Endothelial cell (in vitro differentiated cells): ENCODE results near the gene DGLUCY. TPM values are rescaled to one million over a fixed set of nuclear protein-coding genes. Genes with fewer than 3 reads are reported as not detected.
A peak's percentile ranks its signal among the peaks of the same experiment; 100 is the strongest.
"Not testable (repeated sequence)": the region's sequence is repeated elsewhere in the genome, so short reads cannot be mapped to it uniquely, and the experiment has no call there.

Experiments used
- DNase-seq: peaks from one replicate; pipeline ENCODE4 v3.0.0; 2021; ENCODE audit warnings: low spot score
- H3K27ac Mint-ChIP-seq: one replicate; pipeline ENCODE4 v1.8.0; 2021; ENCODE audit warnings: mixed read lengths, inconsistent platforms; ENCODE audit not compliant: unreplicated experiment
- H3K27me3 Mint-ChIP-seq: one replicate; pipeline ENCODE4 v1.8.0; 2021; ENCODE audit warnings: mild to moderate bottlenecking, moderate library complexity, mixed read lengths, inconsistent platforms; ENCODE audit not compliant: unreplicated experiment
- H3K36me3 Mint-ChIP-seq: one replicate; pipeline ENCODE4 v1.8.0; 2021; ENCODE audit warnings: mild to moderate bottlenecking, low read depth, mixed read lengths, inconsistent platforms; ENCODE audit not compliant: unreplicated experiment
- H3K4me1 Mint-ChIP-seq: one replicate; pipeline ENCODE4 v1.8.0; 2021; ENCODE audit warnings: mild to moderate bottlenecking, mixed read lengths, inconsistent platforms; ENCODE audit not compliant: unreplicated experiment
- H3K4me3 Mint-ChIP-seq: one replicate; pipeline ENCODE4 v1.8.0; 2021; ENCODE audit warnings: mild to moderate bottlenecking, mixed read lengths, inconsistent platforms; ENCODE audit not compliant: unreplicated experiment
- H3K9me3 Mint-ChIP-seq: one replicate; pipeline ENCODE4 v1.8.0; 2021; ENCODE audit warnings: mixed read lengths, inconsistent platforms; ENCODE audit not compliant: unreplicated experiment
- CTCF ChIP-seq: fragments of 200-600 bp; sonication (generic); IDR thresholded peaks from one replicate; pipeline ENCODE4 v1.5.0; 2021; ENCODE audit warnings: antibody characterized with exemption; ENCODE audit not compliant: unreplicated experiment
- total RNA-seq: library from RNA; stranded (reverse); fragmentation: NEBNext Ultra II Directional; extraction: Animal tissue kit (Norgen Biotek cat#: 25700); gene quantifications from one replicate; pipeline ENCODE4 v1.2.1, GENCODE V29; 2021; ENCODE audit not compliant: unreplicated experiment

The DGLUCY gene
- total RNA-seq, 1 donor from 2014 or later, result 65.1 TPM

DNA sequence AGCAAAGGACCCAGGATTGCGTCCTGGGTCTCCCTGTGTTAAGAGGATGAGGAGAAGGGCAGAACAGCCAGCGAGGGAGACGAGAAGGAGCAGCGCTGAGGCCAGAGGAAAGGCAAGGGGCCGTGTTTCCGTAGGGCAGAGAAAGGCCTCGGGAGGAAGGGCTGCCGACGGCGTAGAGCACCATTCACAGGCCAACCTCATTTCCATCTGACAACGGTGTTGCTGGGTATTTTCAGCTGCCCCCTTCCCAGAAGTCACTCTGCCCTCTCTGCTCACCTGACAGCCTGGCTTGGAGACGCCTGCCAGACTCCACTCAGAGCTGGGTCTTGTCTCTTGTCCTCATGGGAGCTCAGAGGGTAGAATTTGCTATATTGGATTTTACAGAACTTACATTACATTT lies 79.2 kb downstream of the DGLUCY start:
- no peak for DNase-seq
- Mint-ChIP-seq H3K9me3 (no peaks in the 10 kb centered on the region), H3K27ac (peak overlapping the region; percentile 28), H3K4me3 (peak overlapping the region; percentile 38), H3K27me3 (peaks cover 8% of the 10 kb centered on the region), H3K36me3 (peaks cover 56% of the 10 kb centered on the region), H3K4me1 (peaks cover 6% of the 10 kb centered on the region)
- TF ChIP-seq CTCF, result no peak

DNA sequence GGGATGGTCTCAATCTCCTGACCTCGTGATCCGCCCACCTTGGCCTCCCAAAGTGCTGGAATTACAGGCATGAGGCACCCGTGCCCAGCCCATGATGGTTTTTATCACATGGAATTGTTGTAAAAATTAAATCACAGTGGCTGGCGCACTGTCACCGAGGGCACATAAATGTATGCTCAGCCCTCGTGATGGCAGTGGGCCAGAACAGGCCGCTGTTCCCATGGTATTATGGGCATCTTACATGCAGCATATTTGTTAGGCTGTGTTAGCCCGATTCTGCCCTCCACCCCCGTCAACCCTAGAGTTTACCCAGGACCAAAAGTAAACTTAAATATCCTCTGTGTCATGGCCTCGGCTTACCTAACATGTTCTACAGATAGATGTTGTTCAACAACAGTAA lies 82.0 kb downstream of the DGLUCY start:
- peaks cover 11% of the 10 kb centered on the region for H3K27me3 Mint-ChIP-seq
- no peak overlapping the region for H3K4me3 Mint-ChIP-seq
- peaks cover 46% of the 10 kb centered on the region for H3K36me3 Mint-ChIP-seq
- H3K27ac Mint-ChIP-seq, result no peak overlapping the region
- no peak for TF ChIP-seq CTCF
- no peak for DNase-seq
- no peaks in the 10 kb centered on the region for H3K9me3 Mint-ChIP-seq
- peaks cover 13% of the 10 kb centered on the region for H3K4me1 Mint-ChIP-seq

DNA sequence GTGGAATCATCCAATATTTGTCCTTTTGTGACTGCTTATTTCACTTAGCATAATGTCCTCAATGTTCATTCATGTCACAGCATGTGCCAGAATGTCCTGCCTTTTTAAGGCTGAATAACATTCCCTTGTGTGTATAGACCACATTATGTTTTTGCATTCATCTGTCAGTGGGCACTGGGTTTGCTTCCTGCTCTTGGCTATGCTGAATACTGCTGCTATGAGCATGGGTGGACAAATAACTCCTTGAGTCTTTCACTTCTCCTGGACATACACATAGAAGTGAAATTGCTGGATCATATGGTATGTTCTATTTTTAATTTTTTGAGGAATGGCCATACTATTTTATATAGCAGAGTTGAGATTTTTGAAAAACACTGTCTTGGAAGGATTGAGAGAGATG lies 83.8 kb downstream of the DGLUCY start:
- H3K27me3 Mint-ChIP-seq, result peaks cover 10% of the 10 kb centered on the region
- peaks cover 35% of the 10 kb centered on the region for H3K36me3 Mint-ChIP-seq
- no peak overlapping the region for H3K27ac Mint-ChIP-seq
- TF ChIP-seq CTCF, result no peak
- H3K9me3 Mint-ChIP-seq, result no peaks in the 10 kb centered on the region
- H3K4me1 Mint-ChIP-seq, result peaks cover 22% of the 10 kb centered on the region
- DNase-seq, result no peak
- no peak overlapping the region for H3K4me3 Mint-ChIP-seq

DNA sequence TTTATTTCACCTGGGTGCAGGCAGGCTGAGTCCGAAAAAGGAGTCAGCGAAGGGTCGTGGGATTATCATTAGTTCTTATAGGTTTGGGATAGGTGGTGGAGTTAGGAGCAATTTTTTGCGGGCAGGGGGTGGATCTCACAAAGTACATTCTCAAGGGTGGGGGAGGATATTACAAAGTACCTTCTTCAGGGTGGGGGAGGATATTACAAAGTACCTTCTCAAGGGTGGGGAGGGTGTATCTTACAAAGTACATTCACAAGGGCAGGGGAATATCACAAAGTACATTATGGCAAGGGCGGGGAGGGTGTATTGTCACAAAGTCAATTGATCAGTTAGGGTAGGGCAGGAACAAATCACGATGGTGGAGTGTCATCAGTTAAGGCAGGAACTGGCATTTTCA lies 86.9 kb downstream of the DGLUCY start:
- Mint-ChIP-seq H3K36me3 (peaks cover 54% of the 10 kb centered on the region), H3K27me3 (peaks cover 12% of the 10 kb centered on the region), H3K27ac (peak overlapping the region; percentile 93)

DNA sequence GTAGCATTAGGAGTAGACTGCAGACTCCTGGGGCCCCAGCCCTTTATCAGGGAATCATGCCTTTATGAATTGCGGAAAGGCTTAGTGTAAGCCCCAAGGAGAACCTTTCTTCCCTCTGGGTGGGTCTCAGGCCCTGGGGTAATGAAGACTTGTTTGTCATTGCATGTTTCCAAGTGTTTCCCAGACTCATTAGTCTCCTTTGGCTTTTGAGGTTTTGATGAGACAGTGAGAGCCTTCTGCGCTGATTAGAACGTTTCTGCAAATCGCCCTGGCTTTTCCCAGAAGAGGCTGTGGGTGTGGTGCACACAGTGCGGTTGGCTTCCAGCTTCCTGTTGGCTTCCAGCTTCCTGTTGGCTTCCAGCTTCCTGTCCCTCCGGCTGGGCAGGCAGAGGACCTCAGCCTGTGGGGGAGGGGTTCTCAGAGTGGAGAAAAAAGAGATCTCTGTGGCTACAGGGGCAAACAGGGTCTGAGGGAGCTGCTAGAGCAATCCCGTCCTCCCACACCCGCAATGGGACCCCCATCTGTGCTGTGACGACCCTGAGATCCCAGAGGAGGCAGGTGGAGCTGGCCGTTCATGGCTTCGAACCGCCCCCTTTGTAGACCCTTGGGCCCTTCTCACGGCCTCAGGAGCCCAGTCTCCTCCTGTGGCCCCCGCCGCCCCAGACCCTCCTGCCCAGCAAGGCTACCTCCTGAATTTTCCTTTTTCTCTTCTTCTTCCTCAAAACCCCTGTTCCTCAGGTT lies 88.5 kb downstream of the DGLUCY start:
- Mint-ChIP-seq H3K36me3 (peaks cover 47% of the 10 kb centered on the region), H3K4me1 (peaks cover 44% of the 10 kb centered on the region), H3K27me3 (peaks cover 13% of the 10 kb centered on the region), H3K4me3 (peak overlapping the region; percentile 60), H3K27ac (peak overlapping the region; percentile 97), H3K9me3 (no peaks in the 10 kb centered on the region)
- TF ChIP-seq CTCF, result no peak
- peak; percentile 60 for DNase-seq

More for the DNA sequence above, 86.9 kb downstream of the DGLUCY start:
- peak overlapping the region; percentile 59 for H3K4me3 Mint-ChIP-seq
- not testable (repeated sequence) for DNase-seq, H3K9me3 Mint-ChIP-seq
- peaks cover 30% of the 10 kb centered on the region for H3K4me1 Mint-ChIP-seq
